DMS114 treated with DMSO at 0.1 percent for 48 hours (cell line): ENCODE data around the gene ZFP62.

ENCODE experiments used
- DNase-seq: peaks from one replicate; lab custom pipeline; 2025; ENCODE audit not compliant: unreplicated experiment; lab: John Stamatoyannopoulos, UW

Gene ZFP62

DNA sequence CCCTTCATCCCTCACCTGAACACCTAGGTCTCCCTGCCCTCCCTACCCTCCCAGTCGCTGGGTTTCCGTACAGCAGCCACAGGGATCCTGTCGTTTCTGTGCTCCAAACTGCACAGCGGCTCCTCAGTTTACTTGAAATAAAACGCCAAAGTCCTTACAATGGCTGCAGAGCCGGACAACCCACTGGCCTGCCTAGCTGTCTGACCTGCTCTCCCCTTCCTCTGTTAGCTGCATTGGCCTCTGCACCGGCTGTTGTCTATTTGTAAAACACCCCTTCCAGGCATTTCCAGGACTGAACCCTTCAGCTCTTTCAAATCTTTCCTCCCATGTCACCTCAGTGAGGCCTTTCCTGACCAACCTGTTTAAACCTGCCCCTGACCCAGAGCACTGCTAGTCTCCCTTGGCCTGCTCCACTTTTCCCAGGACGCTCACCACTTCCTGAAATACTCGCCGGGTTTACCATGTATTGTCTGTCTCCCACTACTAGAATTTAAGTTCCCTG is 49.4 kb downstream of the ZFP62 start:
- no peak for DNase-seq

DNA sequence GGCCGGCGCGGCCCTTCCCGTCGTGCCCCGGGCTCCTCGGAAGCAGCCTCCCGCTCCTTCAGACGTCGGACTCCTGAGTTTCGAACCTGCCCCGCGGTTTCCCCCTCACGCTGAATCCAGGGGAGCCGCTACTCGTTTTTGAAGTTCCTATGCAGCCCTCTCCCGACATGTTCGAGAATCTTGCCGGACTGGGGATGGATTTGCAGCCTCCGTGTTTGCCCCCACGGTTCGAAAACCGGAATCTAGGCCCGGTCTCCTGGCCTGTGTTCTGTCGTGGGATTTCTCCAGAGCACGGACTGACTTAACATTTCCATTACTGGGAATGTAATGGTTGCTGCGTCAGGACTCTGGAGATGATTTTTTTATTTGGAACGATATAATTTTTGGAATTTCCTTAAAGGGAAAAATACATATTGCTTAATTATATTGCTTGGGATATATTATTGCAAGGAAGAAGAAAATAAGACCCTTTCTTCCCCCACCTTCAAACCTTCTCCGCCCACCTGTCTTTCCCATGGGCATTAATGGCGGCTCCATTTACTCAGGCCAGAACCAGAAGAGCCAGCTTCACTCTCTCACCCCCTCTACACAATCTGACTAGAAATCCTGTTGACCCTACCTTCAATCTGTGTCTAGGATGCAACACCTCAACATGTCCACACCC is 50.0 kb downstream of the ZFP62 start:
- peak; percentile 47 for DNase-seq

- peak; percentile 91 for DNase-seq
Observed at GRCh38 chr5:180810210-180810958, 50.7 kb downstream of the ZFP62 start.

GRCh38 chr5:180809403-180810209 is 51.5 kb downstream of the ZFP62 start:
- peak; percentile 80 for DNase-seq

DNA sequence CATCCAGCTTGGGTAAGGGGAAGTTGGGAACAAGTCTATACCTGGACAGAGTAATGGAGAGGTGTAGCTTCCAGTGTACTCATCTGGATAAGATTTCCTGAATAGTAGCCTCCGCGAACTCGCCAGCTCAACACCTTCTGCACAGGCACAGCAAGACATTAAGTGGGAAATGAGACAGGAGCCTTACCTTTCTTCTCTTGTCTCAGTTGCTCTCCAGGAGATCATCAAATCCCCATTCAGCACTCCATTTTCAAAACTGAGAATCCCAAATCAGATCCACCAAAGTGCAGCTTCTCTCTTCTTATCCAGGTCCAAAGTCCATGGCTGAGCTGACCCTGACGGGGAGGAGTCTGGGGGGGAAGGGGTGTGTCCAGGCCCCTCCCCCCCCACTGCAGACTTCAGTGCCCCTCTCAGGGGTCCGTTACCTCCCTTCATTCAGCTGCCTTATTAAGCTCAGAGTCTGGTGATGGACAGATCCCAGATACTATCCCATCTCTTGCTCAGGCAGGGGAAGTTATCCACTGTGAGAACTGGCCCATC is 52.5 kb downstream of the ZFP62 start:
- no peak for DNase-seq

DNA sequence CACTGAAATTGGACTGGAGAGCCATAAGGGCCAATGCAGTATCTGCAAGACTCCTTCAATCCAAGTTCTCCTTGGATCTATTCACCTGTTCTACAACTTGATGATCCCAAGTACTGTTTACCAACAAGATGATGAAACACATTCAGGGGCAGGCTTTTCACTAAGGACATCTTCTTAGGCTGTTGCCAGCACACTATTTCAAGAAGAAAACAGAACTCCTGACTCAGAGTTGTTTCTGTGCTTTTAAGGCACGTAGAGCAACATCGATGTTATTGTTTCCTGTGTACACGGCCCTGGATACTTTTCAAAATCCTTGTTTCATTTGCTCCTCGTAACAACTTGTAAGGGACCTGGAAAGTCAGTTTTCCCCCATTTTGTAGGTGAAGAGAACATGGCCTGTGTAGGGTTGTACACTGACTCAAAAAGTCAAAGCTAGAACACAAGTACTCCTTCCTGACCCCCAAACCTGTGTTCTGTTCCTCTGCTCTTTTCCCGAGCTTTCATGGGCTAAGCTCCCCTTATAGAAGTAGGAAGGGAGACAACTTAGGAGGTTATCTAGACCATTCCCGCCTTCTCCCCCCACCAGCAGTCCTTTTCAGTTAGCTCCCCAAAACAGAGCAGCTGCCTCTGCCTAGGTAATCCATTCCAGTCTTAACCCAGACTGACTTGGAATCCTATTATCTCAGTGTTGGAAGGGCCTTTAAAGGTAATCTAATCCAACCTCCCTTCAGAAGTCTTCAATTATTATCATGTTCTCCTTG is 53.2 kb downstream of the ZFP62 start:
- DNase-seq, result no peak

DNA sequence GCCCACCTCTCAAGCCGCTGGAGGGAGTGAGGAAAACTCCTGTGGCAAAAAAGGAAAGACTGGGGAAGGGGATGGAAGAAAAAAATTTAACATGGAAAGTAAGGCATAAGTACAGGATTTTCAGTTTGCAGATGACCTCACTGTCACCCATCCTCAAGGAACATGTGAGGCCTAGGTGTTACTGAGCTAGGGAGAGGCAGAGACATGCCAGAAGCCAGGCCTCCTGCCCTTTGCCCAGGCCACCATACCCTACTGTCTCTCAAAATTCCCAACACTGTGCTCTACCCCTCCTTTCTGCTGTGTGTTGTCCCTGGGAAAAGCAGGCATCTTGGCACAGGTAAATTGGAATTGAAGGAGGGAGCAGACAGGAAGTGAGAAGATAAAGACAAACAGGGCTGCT is 54.0 kb downstream of the ZFP62 start:
- no peak for DNase-seq

- no peak for DNase-seq
Observed at GRCh38 chr5:180806351-180807011, 54.6 kb downstream of the ZFP62 start.

DNA sequence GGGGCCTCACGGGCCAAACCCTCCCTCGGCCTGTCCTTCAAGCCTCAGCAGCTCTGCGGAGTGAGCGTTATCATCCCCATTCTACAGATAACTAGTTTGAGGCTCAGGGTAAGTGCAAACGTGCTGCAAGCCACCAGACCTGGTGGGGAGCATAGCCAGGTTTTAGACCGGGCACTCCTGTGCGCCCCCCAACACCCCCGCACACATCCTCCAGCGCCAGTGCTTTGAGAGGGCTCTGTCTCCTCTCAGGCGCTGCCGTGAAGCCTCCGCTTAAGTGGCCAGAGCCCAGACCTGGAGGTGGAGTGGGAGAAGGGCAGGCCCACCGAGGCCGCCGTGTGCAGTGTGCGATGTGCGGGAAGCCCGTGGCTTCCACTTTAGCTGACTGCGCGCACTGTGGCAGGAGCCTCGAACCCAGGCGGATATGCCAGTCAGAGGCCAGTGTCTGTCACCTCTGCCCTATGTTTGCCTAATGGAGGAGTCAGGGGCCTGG is 56.9 kb downstream of the ZFP62 start:
- DNase-seq, result no peak

DNA sequence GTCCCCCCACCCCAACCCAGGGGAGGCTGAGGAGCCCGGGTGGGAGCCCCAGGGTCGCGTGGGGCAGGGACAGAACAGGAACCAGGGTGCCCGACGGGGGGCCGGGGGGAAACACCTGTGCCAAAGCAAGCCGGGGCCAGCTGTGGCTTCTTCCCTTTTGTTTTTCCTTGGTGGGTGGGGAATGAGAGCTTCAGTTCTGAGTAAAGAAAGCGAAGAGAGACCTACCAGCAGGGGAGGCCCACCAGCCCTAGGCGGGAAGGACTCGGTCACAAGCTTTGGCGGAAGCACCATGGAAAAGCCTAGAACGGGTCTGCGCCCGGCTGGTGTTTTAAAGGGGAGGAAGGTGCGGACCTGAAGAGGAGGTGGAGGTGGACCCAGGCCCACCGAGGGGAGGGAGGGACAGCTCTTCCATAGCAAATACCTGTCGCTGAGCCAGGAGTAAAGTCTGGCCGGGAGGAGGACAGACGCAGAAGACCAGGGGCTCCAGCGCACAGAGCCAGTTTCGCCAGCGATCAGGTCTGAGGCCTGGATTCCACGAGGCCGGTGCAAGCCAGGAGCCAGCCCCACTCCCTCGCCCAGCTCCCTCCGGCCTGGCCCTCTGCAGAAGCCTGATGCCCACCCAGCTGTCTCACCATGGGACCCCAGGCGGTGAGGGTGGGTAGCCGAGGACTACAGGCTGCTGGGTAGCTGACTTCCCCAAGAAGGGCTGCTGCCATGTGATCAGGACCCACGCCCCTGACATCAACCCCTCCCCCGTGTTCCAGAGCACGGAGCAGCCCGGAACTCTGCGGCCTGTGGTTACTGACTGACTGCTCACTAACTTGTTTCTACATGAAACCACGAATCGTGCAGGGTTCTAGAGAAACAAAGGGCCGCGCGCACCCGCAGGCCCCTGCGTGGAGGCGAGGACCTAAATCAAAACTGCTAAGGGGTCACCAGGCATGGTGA is 57.6 kb downstream of the ZFP62 start:
- no peak for DNase-seq

GRCh38 chr5:180802325-180803180 is 58.5 kb downstream of the ZFP62 start, which contains the start of gene MGAT1:
Gene MGAT1 (minus strand): TSS chr5:180802806. CDS start chr5:180792971, 9,835 bp downstream.
- DNase-seq, result peak; percentile 37

- no peak for DNase-seq
Observed at GRCh38 chr5:180801596-180802324, 59.3 kb downstream of the ZFP62 start.

- DNase-seq, result peak; percentile 18
Observed at GRCh38 chr5:180799902-180800801, 60.9 kb downstream of the ZFP62 start.

- no peak for DNase-seq
Observed at GRCh38 chr5:180799194-180799593, 61.9 kb downstream of the ZFP62 start.

GRCh38 chr5:180798193-180798592 is 62.9 kb downstream of the ZFP62 start:
- DNase-seq, result no peak
